Astrocyte of the hippocampus (primary cell): ENCODE data around the gene LRRC4B.

Experiments used
- DNase-seq: peaks from one replicate; pipeline ENCODE4 v3.0.0; 2011; ENCODE audit warnings: low read depth, low spot score

The LRRC4B gene

DNA sequence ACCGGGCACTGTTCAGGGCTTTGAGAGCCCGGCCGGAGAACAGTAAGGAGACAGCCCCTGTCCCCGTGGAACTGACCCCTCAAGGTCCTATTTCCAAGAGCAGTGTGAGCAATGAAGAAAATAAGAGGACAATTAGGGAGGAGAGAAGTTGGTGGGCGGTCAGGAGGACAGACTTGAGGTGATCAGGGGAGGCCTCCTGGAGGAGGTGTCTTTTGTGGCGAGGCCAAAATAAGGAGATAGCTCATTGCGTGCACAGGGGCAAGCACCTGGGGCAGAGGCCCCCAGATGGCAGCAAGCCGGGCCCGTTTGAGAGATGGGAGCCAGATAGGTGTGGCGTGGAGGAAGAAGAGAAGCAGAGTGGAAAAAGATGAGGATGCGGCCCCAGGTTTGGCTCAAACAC lies 2.8 kb upstream of the LRRC4B start:
- no peak for DNase-seq

DNA sequence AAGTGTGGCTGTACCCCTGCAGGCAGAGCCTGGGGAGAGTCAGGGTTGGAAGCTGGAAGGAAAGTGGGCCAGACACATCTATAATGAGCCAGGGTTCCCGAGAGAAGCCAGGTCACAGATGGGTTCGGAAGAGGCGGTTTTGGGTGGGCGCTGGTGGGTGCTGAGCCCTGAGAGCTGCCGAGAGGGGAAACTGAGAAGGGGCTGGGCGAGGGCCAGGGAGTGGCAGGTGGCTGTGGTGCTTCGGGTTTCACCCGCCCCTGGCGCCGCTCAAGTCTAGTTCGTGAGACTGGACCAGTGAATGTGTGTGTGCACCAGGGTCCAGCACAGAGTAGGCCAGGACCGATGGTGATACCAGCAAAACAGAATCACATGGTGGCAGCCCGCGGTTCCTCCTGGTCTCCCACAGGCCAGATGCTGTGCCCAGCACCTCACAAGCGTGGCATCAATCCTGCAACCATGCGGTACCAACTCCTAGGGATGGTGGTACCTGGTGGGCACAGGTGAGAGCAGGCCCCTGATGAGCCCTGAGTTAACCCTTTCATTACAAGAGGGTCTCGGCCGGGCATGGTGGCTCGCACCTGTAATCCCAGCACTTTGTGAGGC lies 1.8 kb upstream of the LRRC4B start:
- no peak for DNase-seq

DNA sequence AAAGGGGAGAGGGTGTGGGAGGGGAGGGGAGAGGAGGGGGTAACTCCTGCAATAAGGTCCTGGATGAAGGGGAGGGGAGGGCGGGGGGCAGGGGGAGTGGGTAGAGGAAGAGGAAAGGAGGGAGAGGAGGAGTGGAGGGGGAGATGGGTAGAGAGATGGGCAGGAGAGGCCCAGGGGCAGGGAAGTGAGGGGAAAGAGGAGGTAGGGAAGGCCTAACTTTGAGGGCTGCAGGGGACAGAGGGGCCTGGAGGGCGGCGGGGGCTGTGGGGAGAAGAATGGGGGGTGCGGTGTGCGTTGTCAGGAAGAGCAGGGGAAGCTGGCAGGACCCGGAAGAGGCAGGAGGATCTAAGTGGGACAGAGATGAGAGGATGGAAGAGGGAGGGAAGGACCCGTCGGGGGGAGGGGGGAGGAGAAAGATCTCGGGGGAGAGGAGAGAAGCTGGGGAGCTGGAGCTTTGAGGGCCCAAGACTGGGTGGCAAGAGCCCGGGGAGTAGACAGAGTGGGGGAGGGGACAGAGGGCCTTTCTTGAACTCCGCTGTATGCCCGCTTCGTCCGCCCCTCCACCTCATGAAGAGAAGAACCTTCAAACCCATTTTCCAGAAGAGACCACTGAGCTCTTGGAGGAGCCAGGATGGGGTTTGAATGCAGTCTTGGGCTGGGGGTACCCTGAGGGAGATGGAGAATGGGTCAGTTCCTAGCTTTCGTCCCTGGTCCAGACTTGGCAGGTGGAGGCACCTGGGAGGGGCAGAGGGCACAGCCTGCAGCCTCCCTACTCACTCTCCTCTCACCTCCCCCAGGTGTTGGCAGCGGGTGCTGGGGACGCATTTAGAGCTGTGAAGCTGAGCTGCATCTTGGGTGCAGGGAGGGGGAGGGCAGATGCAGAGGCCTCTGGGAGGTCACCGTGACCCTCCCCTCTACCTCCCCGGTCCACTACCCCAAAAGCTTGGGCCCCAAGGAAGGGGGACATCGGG lies 778 bp upstream of the LRRC4B start:
- no peak for DNase-seq

DNA sequence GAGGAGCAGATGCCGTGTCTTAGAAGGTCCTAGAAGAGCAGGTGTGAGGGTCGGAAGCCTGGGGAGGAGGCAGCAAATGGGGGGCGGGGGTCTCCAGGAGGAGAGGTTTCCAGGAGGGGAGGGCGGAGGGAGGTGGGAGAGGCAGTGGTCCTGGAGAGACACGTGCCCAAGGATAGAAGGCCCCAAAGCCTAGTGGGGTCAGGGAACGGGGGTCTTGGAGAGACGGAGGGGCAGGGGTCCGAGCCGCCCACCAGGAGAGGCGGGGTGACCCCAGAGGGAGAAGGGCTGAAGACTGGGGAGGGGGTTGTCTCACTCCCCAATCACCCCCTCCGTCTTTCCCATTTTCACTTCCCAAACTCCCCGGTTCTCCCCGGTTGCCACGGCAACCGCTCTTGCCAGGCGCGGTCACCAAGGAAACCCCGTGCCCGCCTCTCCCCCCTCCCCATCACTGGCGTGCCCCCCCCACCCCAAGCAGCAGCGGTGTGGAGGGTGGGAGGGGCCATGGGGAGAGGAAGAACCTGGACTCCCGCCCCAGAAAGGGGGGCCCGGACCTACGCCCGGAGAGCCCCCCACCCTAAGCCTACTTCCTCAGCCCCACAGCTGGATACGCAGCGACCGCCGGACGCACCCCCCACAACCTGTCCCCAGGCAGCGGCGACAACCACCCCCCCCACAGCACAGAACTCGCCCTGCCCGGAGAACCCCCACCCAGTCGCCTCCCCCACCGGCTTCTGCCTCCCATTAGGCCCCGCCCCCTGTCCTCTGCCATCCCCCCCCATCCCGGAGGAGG lies 988 bp downstream of the LRRC4B start:
- peak; percentile 31 for DNase-seq

DNA sequence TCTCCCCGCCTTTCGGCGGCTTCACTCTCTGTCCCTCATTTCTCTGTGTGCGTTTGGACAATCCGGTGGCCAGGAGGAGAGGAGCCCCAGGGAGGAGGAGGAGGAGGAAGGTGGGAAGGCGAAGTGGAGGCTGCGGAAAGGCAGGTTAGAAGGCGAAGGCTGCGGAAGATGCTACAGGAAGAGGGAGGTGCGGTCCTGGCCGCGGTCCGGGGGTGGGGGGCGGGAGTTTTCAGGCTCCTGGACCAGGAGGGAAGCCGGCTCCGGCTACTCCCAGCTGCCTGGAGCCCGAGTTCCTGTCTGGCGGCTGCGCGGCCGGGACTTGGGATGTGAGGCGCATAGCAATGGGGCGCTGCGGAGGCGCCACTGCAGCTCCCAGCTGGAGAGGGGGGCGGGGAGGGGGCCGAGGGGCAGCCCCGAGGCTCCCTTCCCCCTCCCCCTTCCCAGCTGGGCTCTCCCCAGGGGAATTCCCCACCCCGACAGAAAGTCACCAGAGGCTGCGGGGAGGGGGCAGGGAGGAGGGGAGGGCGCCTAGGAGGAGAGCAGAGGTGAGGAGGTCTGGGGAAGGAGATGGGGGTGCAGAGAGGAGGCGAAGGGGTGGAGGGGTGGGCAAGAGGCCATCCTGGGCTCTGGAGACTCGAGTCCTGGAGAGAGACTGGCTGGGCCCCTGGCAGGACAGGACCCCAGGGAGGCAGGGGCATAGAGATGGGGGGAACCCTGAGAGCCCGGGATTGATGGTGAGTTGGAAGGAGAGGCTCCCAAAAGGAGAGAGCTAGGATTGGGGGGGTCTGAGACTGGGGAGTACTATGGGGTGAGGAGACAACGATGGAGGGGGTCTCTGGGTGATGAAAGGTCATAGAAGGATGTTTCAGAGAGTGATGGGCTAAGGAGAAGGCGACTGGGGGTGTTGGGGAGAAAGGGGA lies 2.0 kb downstream of the LRRC4B start:
- peak; percentile 59 for DNase-seq

DNA sequence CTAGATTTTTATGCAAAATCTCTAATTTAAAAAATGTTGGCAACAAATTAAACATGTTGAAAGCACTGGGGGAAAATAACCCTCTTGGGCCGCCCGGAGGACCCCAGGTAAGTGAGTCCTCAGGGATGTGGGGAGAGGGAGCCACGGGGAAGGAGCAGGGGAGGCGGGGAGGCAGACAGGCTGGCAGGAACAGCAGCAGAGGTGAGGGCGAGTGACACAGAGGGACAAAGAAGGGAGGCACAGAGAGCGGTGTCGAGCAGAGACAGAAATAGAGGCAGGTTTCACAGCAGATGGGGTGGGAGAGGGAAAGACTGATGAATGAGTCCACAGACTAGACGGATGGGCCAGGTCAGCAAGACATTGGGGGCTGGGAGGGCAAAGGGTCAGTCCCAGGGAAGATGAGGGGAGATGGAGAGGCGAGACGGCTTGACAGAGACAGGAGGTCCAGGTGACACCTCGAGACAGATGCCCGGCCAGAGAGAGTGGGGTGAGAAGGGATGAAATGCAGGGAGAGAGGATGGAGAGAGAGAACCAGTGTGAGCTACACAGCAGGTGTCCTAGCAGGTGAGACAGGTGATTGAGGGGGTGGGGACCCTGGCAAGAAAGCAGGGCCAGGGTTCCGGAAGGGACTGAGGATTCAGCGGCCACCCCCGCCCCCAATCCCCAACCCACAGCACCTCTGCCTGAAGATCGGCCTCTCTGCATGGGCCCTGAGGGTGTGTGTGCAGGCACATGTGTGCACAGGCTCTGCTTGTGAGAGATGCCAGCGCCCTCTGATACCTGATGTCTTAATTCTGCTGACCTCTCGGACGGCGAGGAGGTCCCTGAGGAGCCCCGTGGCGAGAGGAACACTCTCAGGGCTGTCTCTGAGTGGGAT lies 3.8 kb downstream of the LRRC4B start:
- no peak for DNase-seq

DNA sequence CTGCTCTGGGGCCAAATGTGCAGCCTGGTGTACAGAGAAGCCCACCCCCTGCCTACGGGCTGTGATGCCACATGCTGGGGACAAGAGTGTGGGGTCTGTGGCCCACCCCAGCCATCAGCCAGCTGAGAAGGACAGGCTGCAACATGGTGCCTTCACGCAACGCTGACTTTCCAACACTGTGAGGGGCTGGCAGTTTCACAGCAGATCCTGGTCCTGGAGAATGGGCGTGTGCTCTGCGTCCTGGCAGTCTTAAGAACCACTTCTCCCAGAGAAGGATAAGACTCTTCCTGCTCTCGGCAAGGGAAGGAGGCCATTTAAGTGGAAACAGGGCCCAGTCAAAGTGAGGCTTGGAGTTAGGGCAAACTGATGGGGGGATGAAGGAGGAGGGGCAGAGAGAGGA lies 4.6 kb downstream of the LRRC4B start:
- DNase-seq, result no peak

DNA sequence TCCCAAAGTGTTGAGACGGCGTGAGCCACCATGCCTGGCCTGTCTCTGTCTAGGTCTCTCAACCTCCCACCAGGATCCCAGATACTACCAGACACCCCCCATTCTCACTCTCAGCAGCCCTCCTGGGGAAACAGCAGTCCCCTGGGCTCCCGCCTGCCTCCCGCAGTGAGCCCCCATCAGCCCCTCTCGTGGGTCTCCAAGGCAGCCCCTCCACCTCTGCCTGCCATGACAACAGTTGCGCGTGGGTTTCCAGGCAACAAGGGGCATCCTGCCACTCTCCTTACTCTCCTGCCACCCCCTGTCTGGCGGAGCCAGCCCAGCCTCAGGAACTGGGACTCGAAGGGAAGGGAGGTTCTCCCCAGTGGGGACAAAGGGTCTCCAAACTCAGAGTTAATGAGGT lies 5.2 kb downstream of the LRRC4B start:
- DNase-seq, result no peak

DNA sequence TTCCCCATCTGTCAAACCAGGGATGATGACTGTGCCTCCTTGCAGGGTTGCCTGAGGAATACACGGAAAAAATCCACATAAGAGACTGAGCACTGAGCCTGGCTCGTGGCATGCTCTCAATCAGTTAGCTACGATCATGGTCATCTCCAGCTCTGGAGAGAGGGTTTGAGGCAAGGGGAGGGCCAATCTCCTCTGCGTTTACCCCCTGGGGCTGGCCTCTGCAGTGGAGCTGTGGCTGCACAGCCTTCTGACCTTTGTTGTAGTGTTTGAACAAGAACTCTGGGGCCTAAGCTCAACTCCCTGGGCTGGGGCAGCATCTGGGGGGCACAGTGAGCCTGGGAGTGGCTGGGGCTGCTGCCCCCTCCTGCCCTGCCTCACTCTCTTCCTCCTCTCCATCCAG lies 5.9 kb downstream of the LRRC4B start:
- DNase-seq, result no peak

DNA sequence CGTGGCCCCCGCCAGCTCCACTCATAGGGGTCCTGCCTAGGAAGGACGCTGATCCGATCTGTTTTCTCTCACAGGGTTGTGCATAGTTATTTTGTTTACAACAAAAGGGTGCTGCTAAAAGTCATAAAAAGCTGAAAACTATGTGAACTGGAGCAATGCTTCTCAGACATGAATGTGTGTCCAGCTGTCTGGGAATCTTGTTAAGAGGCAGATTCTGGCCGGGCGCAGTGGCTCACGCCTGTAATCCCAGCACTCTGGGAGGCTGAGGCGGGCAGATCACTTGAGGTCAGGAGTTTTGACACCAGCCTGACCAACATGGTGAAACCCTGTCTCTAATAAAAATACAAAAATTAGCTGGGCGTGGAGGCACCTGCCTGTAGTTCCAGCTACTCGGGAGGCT lies 8.6 kb downstream of the LRRC4B start:
- DNase-seq, result no peak

DNA sequence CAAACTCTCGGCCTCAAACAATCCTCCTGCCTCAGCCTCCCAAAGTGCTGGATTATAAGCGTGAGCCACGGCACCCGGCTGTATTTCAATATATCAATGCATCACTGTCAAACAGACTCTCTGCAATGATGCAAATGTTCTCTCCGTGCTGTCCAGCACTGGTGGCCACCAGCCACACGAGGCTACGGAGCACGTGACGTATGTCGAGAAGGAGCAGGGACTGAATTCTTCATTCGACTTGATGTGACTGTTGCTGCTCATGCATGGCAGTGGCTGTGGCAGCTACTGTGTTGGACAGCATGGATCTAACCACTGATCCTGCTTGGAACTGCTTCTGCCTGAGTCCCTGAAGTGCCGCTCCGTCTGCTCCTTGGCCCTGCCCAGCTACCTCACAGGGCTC lies 9.8 kb downstream of the LRRC4B start:
- DNase-seq, result no peak

DNA sequence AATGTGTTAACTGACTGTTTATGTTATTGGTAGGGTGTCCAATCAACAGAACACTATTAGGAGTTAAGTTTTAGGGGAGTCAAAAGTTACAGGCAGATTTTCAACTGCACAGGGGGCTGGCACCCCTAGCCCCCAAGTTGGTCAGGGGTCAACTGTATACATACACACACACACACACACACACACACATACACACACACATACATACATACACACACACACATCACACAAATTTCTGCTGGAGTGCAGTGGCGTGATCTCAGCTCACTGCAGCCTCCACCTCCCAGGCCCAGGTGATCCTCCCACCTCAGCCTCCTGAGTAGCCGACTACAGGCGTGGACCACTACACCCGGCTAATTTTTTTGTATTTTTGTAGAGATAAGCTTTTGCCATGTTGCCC lies 10.2 kb downstream of the LRRC4B start:
- DNase-seq, result no peak

DNA sequence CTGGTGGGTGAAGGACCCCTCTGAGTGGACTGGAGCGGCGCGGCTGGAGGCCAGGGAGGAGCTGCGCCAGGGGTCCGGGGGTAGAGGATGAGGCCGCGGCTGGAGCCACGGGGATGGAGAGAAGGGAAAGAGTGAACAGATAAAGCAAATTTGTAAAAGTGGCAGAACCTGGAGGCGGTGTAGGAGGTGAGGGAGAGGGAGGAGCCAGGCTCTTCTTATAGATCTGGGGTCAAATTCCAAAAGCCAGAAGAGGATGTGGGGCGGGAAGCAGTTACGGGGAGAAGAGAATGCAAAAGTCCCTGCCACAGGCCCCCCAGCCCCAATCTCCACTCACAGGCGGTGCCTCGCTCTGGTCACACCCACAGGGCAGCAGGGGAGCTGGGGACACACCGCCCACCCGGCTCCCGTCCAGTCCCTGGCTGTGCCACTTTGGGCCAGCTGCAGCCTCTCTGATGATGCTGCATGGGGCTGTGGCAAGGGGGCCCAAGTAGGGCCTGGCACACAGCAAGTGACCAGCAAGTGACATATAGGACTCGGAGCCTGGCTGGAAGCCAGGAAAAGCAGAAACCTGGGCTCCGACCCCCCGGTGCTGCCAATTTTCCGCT lies 11.1 kb downstream of the LRRC4B start:
- DNase-seq, result no peak

DNA sequence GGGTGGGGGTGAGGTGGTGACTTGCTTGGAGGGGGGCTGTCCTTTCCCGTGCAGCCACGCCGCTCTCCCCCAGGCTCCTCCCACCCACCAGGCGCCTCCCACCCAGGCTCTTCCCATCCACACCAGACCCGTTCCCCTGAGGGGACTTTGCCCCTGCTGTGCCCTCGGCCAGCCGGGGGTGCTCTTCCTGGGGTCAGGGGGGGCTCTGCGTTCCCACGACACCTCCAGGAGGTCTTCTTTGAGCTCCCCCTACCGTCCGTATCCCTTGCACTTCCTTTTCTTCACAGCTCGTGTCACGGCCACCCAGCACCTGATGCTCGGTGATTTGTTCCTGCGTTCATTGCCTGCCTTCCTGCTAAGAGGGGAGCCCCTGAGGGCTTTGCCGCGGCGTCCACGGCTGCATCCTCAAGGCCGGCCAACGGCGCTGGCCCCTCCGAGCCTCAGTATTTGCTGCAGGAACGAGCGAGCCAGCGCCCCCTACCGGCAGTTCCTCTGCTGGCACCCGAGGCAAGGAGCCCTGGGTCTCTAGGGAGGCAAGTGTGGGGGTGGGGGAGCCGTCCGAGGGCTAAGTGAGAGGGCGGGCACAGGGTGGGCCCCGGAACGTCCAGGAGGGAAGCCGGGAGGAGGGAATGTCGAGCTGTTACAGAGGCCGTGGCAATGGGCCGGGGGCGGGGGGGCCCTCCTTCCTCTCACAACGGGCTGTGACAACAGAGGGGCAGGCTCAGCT lies 11.8 kb downstream of the LRRC4B start:
- peak; percentile 91 for DNase-seq

DNA sequence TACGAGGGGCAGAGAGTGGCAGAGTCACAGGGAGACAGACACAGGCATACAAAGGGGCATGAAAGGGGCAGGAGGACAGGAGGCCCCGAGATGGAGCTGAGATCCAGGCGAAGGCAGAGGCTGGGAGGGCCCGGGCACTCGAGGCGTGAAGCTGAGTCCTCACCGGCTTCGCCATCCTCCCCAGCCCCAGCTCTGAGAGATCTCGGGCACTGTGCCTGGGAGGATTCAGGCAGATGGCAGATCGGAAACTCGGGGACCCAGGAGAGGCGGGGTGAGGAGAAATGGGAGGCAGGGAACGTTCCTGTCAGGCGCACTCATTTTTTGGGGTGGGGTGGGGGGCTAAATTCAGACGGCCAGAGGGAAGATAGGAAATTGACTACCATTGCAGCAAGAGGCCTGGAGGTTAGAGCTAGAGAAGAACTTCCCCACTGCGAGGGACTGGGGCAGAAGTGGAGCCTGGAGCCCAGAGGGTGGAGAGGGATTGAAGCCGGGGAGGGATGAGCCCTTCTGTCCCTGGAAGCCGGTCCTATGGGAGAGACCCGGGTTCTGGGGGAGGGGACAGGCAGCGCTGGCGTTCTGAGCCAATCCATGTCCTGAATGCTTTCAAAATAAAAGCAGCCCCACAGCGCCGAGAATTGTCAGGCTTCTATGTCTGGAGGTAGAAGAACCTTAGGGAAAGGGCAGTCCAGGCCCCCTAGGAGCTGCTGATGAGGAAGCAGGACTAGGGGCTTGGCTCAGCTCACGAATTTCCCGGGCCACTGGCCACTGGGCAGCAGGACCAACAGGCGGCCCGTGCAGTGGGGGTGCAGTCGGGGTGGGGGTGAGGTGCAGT lies 12.6 kb downstream of the LRRC4B start:
- DNase-seq, result no peak

DNA sequence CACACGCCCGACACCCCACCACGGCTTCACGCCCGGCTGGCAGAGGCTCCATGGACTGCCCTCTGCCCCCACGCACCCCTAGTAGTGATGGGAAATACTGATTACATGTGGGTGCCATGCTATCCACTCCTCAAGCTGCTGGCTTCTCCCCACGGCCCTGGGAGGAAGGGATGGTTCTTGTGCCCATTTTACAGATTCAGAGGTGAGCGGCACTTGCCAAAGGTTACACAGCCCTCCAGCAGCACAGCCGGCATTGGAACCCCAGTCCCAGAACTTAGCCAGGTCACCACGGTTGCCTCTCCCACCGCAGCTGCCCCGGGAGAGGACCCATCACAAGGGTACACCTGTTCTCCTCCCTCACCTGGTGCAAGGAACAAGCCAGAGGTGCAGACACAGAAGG lies 13.2 kb downstream of the LRRC4B start:
- no peak for DNase-seq

DNA sequence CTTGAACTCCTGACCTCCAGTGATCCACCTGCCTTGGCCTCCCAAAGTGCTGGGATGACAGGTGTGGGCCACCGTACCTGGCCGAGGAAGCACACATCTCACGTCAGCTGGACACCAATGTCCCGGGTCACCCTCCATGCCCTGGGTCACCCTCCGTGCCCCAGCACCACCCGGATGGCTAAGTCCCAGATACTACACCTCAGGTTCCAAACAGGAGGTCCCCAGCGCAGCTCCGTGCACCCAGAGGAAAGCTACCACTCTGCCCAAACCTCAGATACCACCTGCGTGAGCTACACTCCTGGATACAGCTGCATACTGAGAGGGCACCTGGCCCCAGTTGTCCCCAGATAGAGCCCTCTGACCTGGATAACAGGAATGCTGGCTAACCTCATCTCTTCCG lies 14.0 kb downstream of the LRRC4B start:
- no peak for DNase-seq

DNA sequence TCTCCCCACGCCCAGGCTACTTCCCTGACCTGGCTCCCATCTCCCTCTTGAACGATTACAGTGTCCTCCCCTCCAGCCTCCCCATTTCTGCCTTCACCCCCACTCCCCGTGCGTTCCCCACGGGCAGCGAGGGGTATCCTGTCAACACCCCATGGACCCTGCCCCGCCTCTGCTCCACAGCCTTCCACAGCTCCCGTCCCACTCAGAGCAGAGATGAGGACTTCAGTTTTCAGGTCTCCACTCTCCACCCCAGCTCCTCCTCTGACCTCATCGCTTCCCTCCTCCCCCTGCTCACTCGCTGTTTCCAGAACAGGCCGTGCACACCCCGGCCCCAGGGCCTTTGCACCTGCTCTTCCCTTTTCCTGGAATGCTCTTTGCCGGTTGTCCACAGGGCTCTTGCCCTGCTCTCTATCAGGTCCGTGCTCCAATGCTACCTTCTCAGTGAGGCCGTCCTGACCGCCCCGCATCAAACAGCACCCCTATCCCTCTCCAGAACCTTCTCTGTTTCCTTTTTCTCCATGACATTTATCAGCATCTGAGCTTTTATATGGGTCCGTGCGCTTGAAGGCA lies 15.0 kb downstream of the LRRC4B start:
- no peak for DNase-seq
